Prostate gland (tissue), 1 donor: Measurements from ENCODE around the gene IL3.

Experiments used
- POLR2A ChIP-seq: fragments of 450-650 bp; IDR thresholded peaks from one replicate; pipeline ENCODE4 v1.6.1; 2016; ENCODE audit warnings: antibody characterized with exemption, mild to moderate bottlenecking
- POLR2AphosphoS5 ChIP-seq: sonication (generic); formaldehyde crosslinking; IDR thresholded peaks from one replicate; pipeline ENCODE4 v1.6.1; 2017; ENCODE audit warnings: antibody characterized with exemption

- TF ChIP-seq POLR2AphosphoS5 (no peak), POLR2A (no peak)
Measured at GRCh38 chr5:132087176-132087575, 26.7 kb downstream of the IL3 start.
